Vein endothelial cell (primary cell): ENCODE results near the gene ACAD10. TPM values are rescaled to one million over a fixed set of nuclear protein-coding genes. Genes with fewer than 3 reads are reported as not detected.

Experiments
- small RNA-seq: library from RNA; depleted of rRNA; stranded (forward); fragments of <200 nt; gene quantifications from one replicate; pipeline ENCODE3, GENCODE V24; 2012
- total RNA-seq: library from RNA; depleted of rRNA; stranded (reverse); fragments of >200 nt; gene quantifications from 2 replicates; pipeline ENCODE4 v1.2.3, GENCODE V29; 2012

The ACAD10 gene
- 14.2 and 17.0 TPM in 2 replicates for total RNA-seq

DNA sequence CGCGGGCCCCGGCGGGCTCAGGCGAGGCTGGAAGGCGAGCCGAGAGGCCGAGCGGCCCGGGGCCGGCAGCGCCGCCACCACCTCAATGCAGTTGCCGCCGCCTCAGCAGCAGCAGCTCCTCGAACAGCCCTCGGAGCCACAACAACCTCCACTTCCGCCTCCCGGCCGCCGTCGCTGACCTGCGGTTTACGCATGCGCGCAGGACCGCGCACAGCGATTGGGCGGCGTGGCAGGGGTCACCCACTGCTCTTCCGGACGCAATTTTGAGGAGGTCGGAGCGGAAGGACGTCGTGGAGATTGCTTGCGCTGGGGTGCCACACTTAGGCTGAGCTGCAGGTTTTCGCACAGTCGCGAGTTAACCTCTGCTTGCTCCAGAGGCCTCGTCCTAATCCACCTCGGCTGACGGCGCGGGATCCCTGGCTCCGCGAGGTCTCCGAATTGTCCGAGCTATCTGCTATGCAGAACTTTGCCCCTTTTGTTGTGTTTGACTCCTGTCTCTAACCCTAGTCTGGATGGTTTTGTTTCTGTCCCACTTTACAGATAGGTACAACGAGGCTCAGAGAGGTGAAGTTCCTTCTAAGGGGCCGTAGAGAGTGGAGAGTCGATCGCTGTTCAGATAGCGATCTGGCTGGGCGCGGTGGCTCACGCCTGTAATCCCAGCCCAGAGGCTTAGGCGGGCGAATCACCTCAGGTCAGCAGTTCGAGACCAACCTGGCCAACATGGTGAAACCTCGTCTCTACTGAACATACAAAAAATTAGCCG lies at the start of gene ACAD10, which contains the start of gene BRAP:
ACAD10 (plus strand) TSS at position 243 of the 763 bp plus-strand sequence. CDS start 6,657 bp downstream, outside the sequence.
BRAP (minus strand) TSS at position 146 of the 763 bp plus-strand sequence. CDS start 164 bp downstream, outside the sequence.

DNA sequence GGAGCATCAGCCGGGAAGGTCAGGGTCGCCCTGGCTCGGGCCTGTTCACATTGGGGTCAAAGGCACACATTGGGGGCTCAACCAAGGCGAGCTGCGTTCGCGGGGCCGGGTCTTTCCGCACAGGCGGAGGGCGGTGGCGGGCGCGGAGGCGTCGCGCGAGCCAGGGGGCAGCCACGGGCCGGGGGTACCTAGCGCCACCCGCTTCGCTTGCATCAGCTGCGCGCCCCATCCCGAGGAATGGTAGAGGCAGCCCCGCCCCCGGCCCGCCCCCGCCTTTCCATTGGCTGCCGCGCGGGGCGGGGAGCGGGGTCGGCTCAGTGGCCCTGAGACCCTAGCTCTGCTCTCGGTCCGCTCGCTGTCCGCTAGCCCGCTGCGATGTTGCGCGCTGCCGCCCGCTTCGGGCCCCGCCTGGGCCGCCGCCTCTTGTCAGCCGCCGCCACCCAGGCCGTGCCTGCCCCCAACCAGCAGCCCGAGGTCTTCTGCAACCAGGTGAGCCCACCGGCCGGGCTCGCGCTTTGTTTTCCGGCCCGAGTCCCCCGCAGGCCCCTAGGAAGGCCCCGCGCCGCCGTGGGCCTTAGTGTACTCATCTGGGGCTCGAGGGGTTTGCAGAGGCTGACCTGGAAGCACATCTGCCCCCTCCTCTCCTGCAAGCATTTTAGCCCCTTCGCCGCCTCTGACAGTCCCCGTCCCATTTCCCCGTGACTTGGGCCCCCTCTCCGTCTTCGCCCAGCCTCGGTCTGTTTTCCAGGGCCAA lies 80.9 kb downstream of the ACAD10 start, which contains the start of gene ALDH2:
ALDH2 (plus strand) TSS at position 326 of the 754 bp plus-strand sequence; CDS start at position 376, 50 bp downstream.

Small RNA genes within 50 kb of the gene (small RNA-seq; reads per million reads assigned to genes)
- gene MIR6761, result not detected

Other genes with a start within 250 kb of the ACAD10 start
- gene ATXN2, start 86.7 kb upstream of the ACAD10 start, total RNA-seq, result 42.7 and 44.7 TPM in 2 replicates
- 18.9 and 23.2 TPM in 2 replicates for gene BRAP, start 97 bp upstream of the ACAD10 start, total RNA-seq
- gene ALDH2, start 80.9 kb downstream of the ACAD10 start, total RNA-seq, result 65.9 and 79.4 TPM in 2 replicates
- gene MAPKAPK5, start 156.2 kb downstream of the ACAD10 start, total RNA-seq, result 36.9 and 47.7 TPM in 2 replicates